Smooth muscle cell (in vitro differentiated cells): ENCODE results near the gene CUL2. TPM values are rescaled to one million over a fixed set of nuclear protein-coding genes. Genes with fewer than 3 reads are reported as not detected.

Experiments
- DNase-seq: peaks from one replicate; lab custom pipeline; 2025; ENCODE audit not compliant: unreplicated experiment; lab: John Stamatoyannopoulos, UW
- H2AFZ ChIP-seq: fragments of 200-600 bp; sonication (generic); 2 replicates; pipeline ENCODE4 v1.6.0; 2016; ENCODE audit warnings: antibody characterized with exemption, low read depth, mild to moderate bottlenecking
- H3F3A ChIP-seq: fragments of 200-600 bp; sonication (generic); 2 replicates; pipeline ENCODE4 v1.6.0; 2017; ENCODE audit warnings: antibody characterized with exemption, low read depth
- H3K27ac ChIP-seq: fragments of 200-600 bp; sonication (generic); 2 replicates; pipeline ENCODE4 v1.5.1; 2016; ENCODE audit warnings: low read depth, mild to moderate bottlenecking
- H3K27me3 ChIP-seq: fragments of 200-600 bp; sonication (generic); 2 replicates; pipeline ENCODE4 v1.6.1; 2016; ENCODE audit warnings: low read depth, mild to moderate bottlenecking
- H3K36me3 ChIP-seq: fragments of 200-600 bp; sonication (generic); 2 replicates; pipeline ENCODE4 v1.5.1; 2016; ENCODE audit warnings: low read depth
- H3K4me1 ChIP-seq: fragments of 200-600 bp; sonication (generic); 2 replicates; pipeline ENCODE4 v1.5.1; 2016; ENCODE audit warnings: low read depth
- H3K4me2 ChIP-seq: fragments of 200-600 bp; sonication (generic); 2 replicates; pipeline ENCODE4 v1.6.0; 2016; ENCODE audit warnings: mild to moderate bottlenecking
- H3K4me3 ChIP-seq: fragments of 200-600 bp; sonication (generic); 2 replicates; pipeline ENCODE4 v1.5.1; 2016; ENCODE audit warnings: mild to moderate bottlenecking
- H3K79me2 ChIP-seq: fragments of 200-600 bp; sonication (generic); 2 replicates; pipeline ENCODE4 v1.6.0; 2016; ENCODE audit warnings: low read depth, mild to moderate bottlenecking
- H3K9ac ChIP-seq: fragments of 200-600 bp; sonication (generic); 2 replicates; pipeline ENCODE4 v1.6.0; 2016; ENCODE audit warnings: low read depth
- H3K9me3 ChIP-seq: fragments of 200-600 bp; sonication (generic); replicated peaks from 2 replicates; pipeline ENCODE4 v1.5.1; 2016; ENCODE audit warnings: low read depth
- H4K20me1 ChIP-seq: fragments of 200-600 bp; sonication (generic); 2 replicates; pipeline ENCODE4 v1.6.0; 2016; ENCODE audit warnings: low read depth
- CTCF ChIP-seq: fragments of 200-600 bp; sonication (generic); IDR thresholded peaks from 2 replicates; pipeline ENCODE4 v1.5.1; 2017; ENCODE audit warnings: borderline replicate concordance, mild to moderate bottlenecking, antibody characterized with exemption; ENCODE audit not compliant: insufficient read depth, poor library complexity, severe bottlenecking
- WGBS: methylation state at CpG from one replicate; pipeline ENCODE4 v1.1.7; 2016; ENCODE audit warnings: low lambda C conversion rate; 5-methylcytosine and 5-hydroxymethylcytosine counted together
- polyA plus RNA-seq: library from polyadenylated mRNA; unstranded; fragments of >200 nt; fragmentation: Nextera tagmentation; extraction: Ambion mirVana; gene quantifications from 2 replicates; pipeline ENCODE4 v1.2.1, GENCODE V29; 2016
- total RNA-seq: library from RNA; depleted of rRNA; stranded (reverse); fragments of >200 nt; gene quantifications from 2 replicates; pipeline ENCODE4 v1.2.3, GENCODE V29; 2014

Gene CUL2
- total and polyA plus RNA-seq, 2 experiments from 2014 or later: 38.7 to 39.6 TPM

GRCh38 chr10:34988397-34989067, 101.6 kb downstream of the CUL2 start:
- Histone ChIP-seq H3F3A (no peaks in the 10 kb centered on the region), H3K9me3 (peaks cover 8% of the 10 kb centered on the region), H3K9ac (no peak overlapping the region), H2AFZ (no peak overlapping the region), H3K79me2 (no peaks in the 10 kb centered on the region), H3K27me3 (no peaks in the 10 kb centered on the region), H3K27ac (no peak overlapping the region), H4K20me1 (no peaks in the 10 kb centered on the region), H3K4me3 (no peak overlapping the region), H3K4me2 (no peak overlapping the region), H3K36me3 (no peaks in the 10 kb centered on the region), H3K4me1 (no peaks in the 10 kb centered on the region)
- 78% methylated on average over 8 of the region's 8 CpGs for WGBS
- DNase-seq: no peak
- no peak for TF ChIP-seq CTCF

GRCh38 chr10:34985823-34986222, 104.3 kb downstream of the CUL2 start:
- no peak for DNase-seq
- H4K20me1 ChIP-seq: no peaks in the 10 kb centered on the region

GRCh38 chr10:34985146-34985545, 105.0 kb downstream of the CUL2 start:
- Histone ChIP-seq H4K20me1 (no peaks in the 10 kb centered on the region), H3K4me3 (no peak overlapping the region), H3F3A (no peaks in the 10 kb centered on the region), H3K79me2 (no peaks in the 10 kb centered on the region), H3K4me2 (no peak overlapping the region), H3K4me1 (no peaks in the 10 kb centered on the region), H3K27me3 (no peaks in the 10 kb centered on the region), H2AFZ (no peak overlapping the region), H3K27ac (no peak overlapping the region), H3K9me3 (peaks cover 8% of the 10 kb centered on the region), H3K9ac (no peak overlapping the region), H3K36me3 (no peaks in the 10 kb centered on the region)
- no peak for DNase-seq
- TF ChIP-seq CTCF: no peak
- WGBS: 100% methylated on average over 2 of the region's 2 CpGs

More at GRCh38 chr10:34985823-34986222, 104.3 kb downstream of the CUL2 start:
- no peak overlapping the region for H3K4me2 ChIP-seq
- no peaks in the 10 kb centered on the region for H3K27me3 ChIP-seq
- H3K9me3 ChIP-seq: peaks cover 8% of the 10 kb centered on the region
- no peaks in the 10 kb centered on the region for H3K36me3 ChIP-seq
- WGBS: 79% methylated on average over 2 of the region's 2 CpGs
- no peaks in the 10 kb centered on the region for H3F3A ChIP-seq
- TF ChIP-seq CTCF: no peak
- no peak overlapping the region for H2AFZ ChIP-seq
- no peaks in the 10 kb centered on the region for H3K4me1 ChIP-seq
- H3K4me3 ChIP-seq: no peak overlapping the region
- no peak overlapping the region for H3K9ac ChIP-seq
- H3K79me2 ChIP-seq: no peaks in the 10 kb centered on the region
- no peak overlapping the region for H3K27ac ChIP-seq

- H3K79me2 ChIP-seq: no peaks in the 10 kb centered on the region
- 94% methylated on average over 2 of the region's 2 CpGs for WGBS
- H2AFZ ChIP-seq: no peak overlapping the region
- H4K20me1 ChIP-seq: no peaks in the 10 kb centered on the region
- no peak for DNase-seq
- no peaks in the 10 kb centered on the region for H3K27me3 ChIP-seq
- H3K9ac ChIP-seq: no peak overlapping the region
- no peak overlapping the region for H3K4me2 ChIP-seq
- no peaks in the 10 kb centered on the region for H3F3A ChIP-seq
- no peaks in the 10 kb centered on the region for H3K4me1 ChIP-seq
- TF ChIP-seq CTCF: no peak
- H3K9me3 ChIP-seq: peaks cover 8% of the 10 kb centered on the region
- no peak overlapping the region for H3K27ac ChIP-seq
- H3K4me3 ChIP-seq: no peak overlapping the region
- no peaks in the 10 kb centered on the region for H3K36me3 ChIP-seq
These were observed 108.3 kb downstream of the CUL2 start for GRCh38 chr10:34981844-34982243.
